Neural crest cell (in vitro differentiated cells): Measurements from ENCODE around the gene VGLL4. TPM values are rescaled to one million over a fixed set of nuclear protein-coding genes. Genes with fewer than 3 reads are reported as not detected.
A peak's percentile ranks its signal among the peaks of the same experiment; 100 is the strongest.
"Not testable (repeated sequence)": the region's sequence is repeated elsewhere in the genome, so short reads cannot be mapped to it uniquely, and the experiment has no call there.

ENCODE experiments used
- DNase-seq: peaks from one replicate; pipeline ENCODE4 v3.0.0; 2021; ENCODE audit warnings: low read depth, mixed read lengths, low spot score
- H3K27ac Mint-ChIP-seq: one replicate; pipeline ENCODE4 v1.8.0; 2021; ENCODE audit warnings: mild to moderate bottlenecking, mixed read lengths; ENCODE audit not compliant: unreplicated experiment
- H3K27me3 Mint-ChIP-seq: 2 replicates; pipeline ENCODE4 v1.8.0; 2021; ENCODE audit warnings: low read depth, mild to moderate bottlenecking, mixed read lengths
- H3K36me3 Mint-ChIP-seq: 2 replicates; pipeline ENCODE4 v1.8.0; 2021; ENCODE audit warnings: low read depth, mild to moderate bottlenecking, mixed read lengths
- H3K4me1 Mint-ChIP-seq: 2 replicates; pipeline ENCODE4 v1.8.0; 2021; ENCODE audit warnings: mixed read lengths
- H3K4me3 Mint-ChIP-seq: one replicate; pipeline ENCODE4 v1.8.0; 2021; ENCODE audit warnings: mild to moderate bottlenecking, mixed read lengths
- H3K9me3 Mint-ChIP-seq: 2 replicates; pipeline ENCODE4 v1.8.0; 2021; ENCODE audit warnings: mixed read lengths
- total RNA-seq: library from RNA; stranded (reverse); gene quantifications from 2 replicates; pipeline ENCODE4 v1.2.1, GENCODE V29; 2021
- TF ChIP-seq, protein P1 (sequence below): fragments of 200-600 bp; sonication (generic); conservative IDR thresholded peaks from 2 replicates; pipeline ENCODE4 v1.5.0; 2021; ENCODE audit warnings: antibody characterized with exemption, mild to moderate bottlenecking

Gene VGLL4
- total RNA-seq, 1 donor from 2014 or later: 82.8 TPM

DNA sequence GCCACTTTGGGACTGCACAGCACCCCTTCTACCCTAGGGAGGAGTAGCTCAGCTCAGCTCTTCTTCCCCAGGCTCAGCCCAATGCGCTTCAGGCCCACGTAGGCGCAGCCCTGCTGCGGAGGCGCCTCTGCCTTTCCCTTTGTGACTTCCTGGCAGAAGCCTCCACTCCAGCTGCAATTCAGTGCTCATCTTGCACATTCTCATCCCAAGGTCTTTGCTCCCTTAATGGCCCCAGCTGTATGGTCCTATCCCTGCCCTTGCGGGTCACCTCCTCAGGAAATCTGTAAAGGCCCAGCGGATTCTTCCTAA, 109.0 kb downstream of the VGLL4 start:
- H3K27me3 Mint-ChIP-seq: peaks cover 10% of the 10 kb centered on the region
- peaks cover 26% of the 10 kb centered on the region for H3K4me1 Mint-ChIP-seq
- DNase-seq: no peak
- H3K36me3 Mint-ChIP-seq: no peaks in the 10 kb centered on the region
- no peaks in the 10 kb centered on the region for H3K9me3 Mint-ChIP-seq
- H3K27ac Mint-ChIP-seq: no peak overlapping the region
- no peak overlapping the region for H3K4me3 Mint-ChIP-seq
- TF ChIP-seq, protein P1, sequence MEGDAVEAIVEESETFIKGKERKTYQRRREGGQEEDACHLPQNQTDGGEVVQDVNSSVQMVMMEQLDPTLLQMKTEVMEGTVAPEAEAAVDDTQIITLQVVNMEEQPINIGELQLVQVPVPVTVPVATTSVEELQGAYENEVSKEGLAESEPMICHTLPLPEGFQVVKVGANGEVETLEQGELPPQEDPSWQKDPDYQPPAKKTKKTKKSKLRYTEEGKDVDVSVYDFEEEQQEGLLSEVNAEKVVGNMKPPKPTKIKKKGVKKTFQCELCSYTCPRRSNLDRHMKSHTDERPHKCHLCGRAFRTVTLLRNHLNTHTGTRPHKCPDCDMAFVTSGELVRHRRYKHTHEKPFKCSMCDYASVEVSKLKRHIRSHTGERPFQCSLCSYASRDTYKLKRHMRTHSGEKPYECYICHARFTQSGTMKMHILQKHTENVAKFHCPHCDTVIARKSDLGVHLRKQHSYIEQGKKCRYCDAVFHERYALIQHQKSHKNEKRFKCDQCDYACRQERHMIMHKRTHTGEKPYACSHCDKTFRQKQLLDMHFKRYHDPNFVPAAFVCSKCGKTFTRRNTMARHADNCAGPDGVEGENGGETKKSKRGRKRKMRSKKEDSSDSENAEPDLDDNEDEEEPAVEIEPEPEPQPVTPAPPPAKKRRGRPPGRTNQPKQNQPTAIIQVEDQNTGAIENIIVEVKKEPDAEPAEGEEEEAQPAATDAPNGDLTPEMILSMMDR: no peak

DNA sequence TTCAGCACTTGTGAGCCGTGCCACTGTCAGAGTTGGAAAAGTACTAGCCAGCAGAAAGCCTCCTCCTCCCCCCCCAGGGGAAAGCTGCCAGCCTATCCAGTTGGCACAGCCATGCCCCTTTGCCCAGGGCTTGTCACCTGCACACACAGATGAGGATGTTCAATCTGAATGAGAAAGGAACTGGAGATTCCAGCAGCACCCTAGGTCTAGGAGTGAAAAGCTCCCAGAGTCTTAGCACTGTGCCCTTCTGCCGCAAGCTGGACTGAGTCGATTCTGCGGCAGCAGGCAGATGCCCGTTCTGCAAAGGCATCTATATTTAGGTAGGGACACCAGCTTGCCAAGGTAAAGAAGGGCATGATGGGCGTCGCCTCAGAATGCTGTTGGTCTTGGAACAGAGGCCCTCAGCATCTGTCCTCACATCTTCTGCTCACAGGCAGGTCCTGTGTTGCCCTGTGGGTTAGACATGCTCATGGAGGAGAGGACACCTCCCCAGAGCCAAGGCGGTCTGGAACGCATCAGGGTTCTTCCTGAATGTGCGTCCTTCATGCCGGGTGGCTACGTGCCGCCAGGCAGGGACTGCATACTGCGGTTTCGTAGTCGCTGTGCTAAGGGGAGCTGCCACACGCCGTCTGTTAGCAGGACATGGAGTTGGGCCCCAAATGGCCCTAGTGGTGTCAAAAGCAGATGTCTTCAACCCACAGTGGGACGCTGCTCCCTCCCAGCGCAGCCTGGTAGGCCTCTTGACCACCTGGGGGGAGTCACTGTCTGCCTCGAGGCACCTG, 109.5 kb downstream of the VGLL4 start:
- Mint-ChIP-seq H3K27ac (no peak overlapping the region), H3K4me1 (peaks cover 31% of the 10 kb centered on the region), H3K27me3 (peaks cover 10% of the 10 kb centered on the region), H3K9me3 (no peaks in the 10 kb centered on the region), H3K4me3 (no peak overlapping the region), H3K36me3 (no peaks in the 10 kb centered on the region)
- no peak for DNase-seq
- TF ChIP-seq, protein P1: no peak

DNA sequence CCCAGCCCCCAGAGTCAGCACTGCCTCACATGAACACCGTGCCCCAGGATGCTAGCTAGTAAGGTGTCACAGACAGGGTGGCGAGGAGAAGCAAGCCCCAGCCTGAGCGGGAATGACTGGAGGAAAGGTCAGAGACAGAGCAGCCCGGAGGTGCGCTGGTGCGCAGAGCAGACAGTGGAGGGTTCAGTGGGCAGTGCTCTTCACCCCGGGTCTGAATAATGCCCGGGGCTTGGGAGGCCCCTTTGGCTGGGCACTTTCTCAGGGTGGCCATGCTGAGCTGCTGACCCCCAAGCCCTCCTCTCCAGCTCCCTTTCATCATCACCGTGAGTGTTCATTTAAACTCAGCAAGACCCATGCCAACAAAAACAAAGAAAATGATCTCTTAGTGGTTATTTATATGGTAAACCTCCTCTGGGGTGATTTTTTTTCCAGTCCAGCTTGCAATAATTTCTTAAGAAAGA, 110.8 kb downstream of the VGLL4 start:
- Mint-ChIP-seq H3K27ac (no peak overlapping the region), H3K4me3 (no peak overlapping the region)

DNA sequence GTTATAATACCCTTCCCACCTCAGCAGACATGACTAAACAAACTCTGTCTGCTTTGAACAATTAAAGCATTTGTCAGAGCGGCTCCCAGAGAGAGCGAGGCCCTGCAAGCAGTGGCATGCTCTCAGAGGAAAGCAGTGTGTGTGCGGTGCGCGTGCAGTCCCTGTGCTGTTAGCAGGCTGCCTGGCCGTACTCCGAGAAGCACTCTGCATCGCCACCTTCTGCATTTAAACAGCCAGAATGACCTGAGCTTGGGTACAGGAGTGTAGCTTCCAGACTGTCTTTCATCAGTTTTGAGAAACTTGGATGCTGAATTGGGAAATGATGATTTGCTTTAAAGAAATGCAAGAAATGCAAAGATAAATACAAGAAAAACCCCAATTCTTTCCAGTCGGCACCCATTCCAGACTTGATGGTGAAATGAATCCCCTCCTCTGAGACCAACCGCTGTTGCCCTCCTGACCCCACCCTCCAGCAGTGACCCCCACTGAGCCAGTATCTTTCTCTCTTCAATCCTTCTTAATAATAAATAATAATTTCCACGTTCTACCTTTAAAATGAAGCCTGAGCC, 113.5 kb downstream of the VGLL4 start:
- peaks cover 2% of the 10 kb centered on the region for H3K36me3 Mint-ChIP-seq
- H3K4me1 Mint-ChIP-seq: peaks cover 32% of the 10 kb centered on the region
- H3K9me3 Mint-ChIP-seq: peaks cover 3% of the 10 kb centered on the region
- H3K27ac Mint-ChIP-seq: no peak overlapping the region
- H3K4me3 Mint-ChIP-seq: no peak overlapping the region
- peak; percentile 30 for DNase-seq
- H3K27me3 Mint-ChIP-seq: peaks cover 10% of the 10 kb centered on the region
- TF ChIP-seq, protein P1: no peak

More for the DNA sequence above, 110.8 kb downstream of the VGLL4 start:
- DNase-seq: no peak
- no peaks in the 10 kb centered on the region for H3K9me3 Mint-ChIP-seq
- peaks cover 10% of the 10 kb centered on the region for H3K27me3 Mint-ChIP-seq
- no peaks in the 10 kb centered on the region for H3K36me3 Mint-ChIP-seq
- TF ChIP-seq, protein P1: no peak
- H3K4me1 Mint-ChIP-seq: peaks cover 32% of the 10 kb centered on the region

DNA sequence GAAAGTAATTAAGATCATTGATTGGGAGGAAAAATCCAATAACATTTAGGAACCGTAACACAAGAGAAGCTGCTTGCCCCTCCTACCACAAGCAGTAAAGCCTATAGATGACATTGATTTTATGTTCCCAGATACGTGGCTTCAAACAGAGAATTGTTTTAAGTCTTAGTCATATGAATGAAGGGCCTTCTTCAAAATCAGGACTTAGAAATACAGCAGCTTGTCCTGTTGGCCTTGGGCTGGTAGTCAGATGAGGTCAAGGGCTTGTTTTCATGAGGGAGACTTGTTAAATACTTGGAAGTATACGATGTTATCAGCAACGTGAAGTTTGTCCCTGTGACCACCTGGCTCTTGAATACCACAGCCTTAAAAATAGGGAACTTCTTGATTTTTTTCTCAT, 114.4 kb downstream of the VGLL4 start:
- Mint-ChIP-seq H3K4me1 (peaks cover 32% of the 10 kb centered on the region), H3K36me3 (peaks cover 2% of the 10 kb centered on the region), H3K27me3 (peaks cover 10% of the 10 kb centered on the region), H3K27ac (no peak overlapping the region), H3K4me3 (no peak overlapping the region), H3K9me3 (peaks cover 3% of the 10 kb centered on the region)
- TF ChIP-seq, protein P1: no peak
- no peak for DNase-seq

DNA sequence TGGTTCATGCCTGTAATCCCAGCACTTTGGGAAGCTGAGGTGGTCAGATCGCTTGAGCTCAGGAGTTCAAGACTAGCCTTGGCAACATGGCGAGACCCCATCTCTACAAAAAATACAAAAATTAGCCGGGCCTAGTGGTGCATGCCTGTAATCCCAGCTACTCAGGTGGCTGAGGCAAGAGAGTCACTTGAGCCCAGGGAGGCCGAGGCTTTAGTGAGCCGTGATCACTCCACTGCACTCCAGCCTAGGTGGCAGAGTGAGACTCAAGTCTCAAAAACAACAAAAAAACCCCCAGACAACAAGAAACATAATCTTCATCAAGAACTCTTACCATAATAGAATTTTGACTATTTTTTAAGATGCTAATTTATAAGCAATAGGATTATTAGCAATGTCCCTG, 117.6 kb downstream of the VGLL4 start:
- H3K27me3 Mint-ChIP-seq, H3K4me3 Mint-ChIP-seq, H3K9me3 Mint-ChIP-seq, DNase-seq, H3K36me3 Mint-ChIP-seq, H3K27ac Mint-ChIP-seq: not testable (repeated sequence)
- H3K4me1 Mint-ChIP-seq: peaks cover 32% of the 10 kb centered on the region
